A673 (cell line): ENCODE results near the gene DDX39B.

Source experiments
- CTCF ChIP-seq: fragments of 300-800, 200-600 bp; sonication (generic); conservative IDR thresholded peaks from 2 replicates; pipeline ENCODE4 v1.5.1; 2017; ENCODE audit warnings: low read depth, mild to moderate bottlenecking, antibody characterized with exemption, low read length, moderate library complexity, mixed read lengths
- EZH2 ChIP-seq: fragments of 200-600 bp; sonication (generic); IDR thresholded peaks from 2 replicates; pipeline ENCODE4 v1.6.1; 2017; ENCODE audit warnings: borderline replicate concordance, low read depth, mild to moderate bottlenecking, mixed read lengths, antibody characterized with exemption, low read length; ENCODE audit not compliant: poor library complexity, severe bottlenecking

DNA sequence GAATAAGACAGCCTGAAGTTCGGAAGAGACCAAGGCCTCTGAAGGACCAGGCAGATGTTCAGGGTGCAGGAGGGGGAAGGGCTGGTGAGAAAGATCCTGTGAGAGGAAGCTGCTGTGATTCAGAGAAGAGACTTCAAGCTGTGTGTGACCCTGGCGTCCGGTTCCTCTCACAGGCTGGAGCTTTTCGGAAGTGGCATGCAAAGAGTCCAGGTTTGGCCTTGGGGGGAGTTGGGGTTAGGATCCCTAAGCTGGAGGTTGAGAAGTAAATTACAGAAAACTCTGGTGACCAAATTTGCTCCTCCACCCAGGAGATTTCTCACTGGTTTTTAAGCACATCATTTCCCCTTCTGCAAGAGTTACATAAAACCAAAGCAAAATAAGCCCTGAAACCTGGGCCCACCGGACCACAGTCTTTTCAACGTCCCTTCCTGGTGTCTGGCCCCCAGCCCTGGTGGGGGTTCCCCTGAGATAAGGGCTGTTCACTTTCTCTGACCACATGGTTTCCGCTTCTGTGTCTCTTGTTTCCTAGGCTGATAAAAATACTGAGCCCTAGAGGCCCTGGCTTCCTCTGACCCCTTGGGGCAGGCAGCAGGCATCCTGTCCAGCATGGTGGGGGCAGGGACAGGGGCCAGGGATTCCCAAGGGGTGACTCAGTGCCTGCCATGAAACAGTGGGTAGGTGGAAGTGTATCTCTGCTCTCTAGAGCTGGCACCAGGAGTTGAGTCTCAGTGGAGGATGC is 18.3 kb upstream of the DDX39B start:
- TF ChIP-seq CTCF (no peak), EZH2 (no peak)
